NCI-H748 treated with DMSO at 0.1 percent for 48 hours (cell line): ENCODE measurements around the gene BTBD2.
"Not testable (repeated sequence)": the region's sequence is repeated elsewhere in the genome, so short reads cannot be mapped to it uniquely, and the experiment has no call there.

Source experiments
- DNase-seq: peaks from one replicate; lab custom pipeline; 2025; lab: John Stamatoyannopoulos, UW

The BTBD2 gene

DNA sequence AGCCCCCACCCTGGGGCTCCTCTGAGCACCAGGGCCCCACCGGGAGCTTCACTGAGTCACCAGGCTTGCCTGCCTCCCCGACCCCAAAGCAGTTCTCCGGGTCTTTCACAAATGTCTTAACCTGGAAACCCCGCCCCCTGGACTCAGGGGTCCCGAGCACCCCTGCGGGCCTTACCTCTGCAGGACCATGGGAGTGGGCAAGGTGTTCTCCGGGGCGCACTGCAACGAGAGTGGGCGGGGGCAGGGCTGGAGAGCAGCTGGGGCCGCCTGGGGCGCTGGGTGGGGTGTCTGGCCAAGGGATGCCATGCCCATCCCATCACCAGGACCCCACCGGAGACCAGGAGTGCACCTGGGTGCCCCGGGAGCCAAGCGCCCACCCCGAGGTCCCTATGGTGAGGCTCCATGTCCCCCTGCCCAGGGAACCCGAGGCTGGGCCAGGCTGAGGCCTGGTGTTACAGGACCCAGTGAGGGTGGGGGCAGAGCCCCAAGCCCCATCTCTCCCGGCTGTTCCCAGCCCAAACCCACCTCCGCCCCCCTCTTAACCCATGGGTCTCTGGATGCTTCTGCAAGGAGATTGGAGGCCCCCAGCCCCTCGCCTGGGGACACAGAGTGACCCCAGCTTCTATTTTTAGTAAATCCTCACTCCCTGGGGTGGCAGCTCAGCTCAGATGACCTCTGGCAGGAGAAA, 24.6 kb upstream of the BTBD2 start:
- no peak for DNase-seq

DNA sequence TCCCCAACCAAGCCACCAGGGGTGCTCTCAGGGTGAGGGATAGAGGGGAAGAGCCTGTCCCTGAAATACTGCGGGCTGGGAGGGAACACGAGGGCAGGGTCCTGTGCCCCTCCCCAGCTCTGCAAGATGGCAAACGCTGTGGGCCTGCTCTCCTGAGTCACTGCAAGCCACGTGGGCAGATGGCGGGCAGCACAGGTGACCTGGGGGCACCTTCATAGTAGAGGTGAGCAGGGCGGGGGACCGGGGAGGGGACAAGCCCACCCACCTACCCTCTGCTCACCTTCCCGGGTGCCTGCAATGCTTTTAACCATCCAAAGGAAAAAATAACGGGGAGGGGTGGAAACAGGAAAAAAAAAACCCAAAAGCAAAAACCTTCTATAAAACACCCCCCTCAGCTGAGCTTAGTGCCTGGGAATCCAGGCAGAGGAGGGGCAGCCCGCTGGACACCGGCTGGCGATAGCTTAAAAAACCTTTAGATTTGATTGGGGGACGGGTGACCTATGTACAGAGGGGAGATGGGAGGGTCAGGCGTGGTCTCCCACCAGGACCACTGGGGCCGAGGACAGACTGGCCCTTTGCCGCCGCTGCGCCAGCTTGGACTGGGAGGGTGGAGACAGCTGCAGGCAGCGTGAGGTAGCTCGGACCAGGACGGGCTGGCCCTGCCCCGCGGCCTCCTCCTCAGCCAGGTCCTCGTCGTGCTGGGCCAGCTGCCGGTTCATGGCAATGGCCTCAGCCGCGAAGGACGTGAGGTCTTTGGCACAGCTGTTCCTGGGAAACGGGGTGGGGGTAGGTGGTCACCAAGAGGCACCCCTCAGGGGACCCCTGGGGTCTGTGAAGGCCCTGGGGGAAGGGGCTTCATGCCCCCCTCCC, 23.8 kb upstream of the BTBD2 start:
- DNase-seq: no peak

DNA sequence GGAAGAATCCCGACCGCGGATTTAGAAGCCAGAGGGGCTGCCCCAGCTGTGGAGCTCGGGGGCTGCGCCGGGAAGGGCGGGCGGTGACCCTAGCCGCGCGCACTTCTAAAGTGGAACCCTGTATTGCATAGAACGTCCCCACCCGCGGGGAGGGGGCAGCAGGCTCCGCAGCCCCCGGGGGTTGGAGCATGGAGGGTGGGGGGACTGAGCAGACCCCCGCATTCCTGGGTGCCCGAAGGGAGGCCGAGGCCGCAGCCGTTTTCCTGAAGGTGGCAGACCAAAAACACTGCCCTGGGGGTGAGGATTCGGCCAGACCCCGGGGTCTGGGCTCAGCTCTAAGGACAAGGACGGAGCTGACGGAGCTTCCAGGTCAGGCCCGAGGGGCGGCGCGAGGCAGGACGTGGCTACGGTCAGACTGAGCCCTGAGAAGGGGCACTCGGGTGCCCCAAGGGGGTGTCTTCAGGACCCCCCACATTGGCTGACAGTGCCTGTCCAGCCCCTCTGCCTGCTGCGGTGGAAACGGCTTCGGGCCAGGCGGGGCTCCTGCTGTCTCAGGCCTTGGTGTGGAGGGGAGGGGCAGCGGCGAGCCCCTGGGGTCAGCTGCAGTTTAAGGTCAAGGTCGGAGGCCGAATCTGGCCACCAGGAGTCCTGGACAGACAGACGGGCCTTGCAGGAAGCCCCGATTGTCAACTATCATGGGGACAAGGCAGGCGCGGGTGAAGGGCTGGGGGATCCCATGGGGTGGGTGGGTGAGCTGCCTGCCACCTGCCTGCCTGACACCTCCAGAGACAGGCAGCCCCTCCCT, 23.0 kb upstream of the BTBD2 start:
- DNase-seq: no peak

DNA sequence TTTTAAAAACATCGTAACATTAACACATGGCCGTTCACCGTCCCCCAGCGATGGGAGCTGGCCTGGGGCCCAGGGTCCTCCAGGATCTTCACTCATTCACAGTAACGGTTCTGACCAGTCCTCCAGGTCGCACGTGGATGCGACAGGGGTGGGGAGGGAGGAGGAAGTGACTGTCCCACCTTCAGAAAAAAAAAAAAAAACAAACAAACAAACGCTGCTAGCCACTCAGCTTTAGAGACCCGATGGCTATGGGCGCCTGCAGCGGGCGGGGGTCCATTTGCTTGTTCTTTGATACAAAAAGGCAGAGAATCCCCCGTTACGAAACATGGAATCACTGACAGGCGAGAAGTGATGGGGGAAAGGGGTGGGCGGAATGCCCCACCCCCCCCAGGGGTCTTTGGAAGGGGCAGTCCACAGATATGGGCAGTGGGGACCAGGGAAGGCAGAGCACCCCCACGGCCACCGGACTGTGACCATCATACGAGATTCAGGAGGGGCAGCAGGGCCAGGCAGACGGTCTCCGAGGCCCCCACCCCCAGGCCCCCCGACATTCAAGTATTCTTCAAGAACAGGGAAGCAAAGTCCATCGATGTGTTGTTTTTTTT, 22.2 kb upstream of the BTBD2 start:
- no peak for DNase-seq

DNA sequence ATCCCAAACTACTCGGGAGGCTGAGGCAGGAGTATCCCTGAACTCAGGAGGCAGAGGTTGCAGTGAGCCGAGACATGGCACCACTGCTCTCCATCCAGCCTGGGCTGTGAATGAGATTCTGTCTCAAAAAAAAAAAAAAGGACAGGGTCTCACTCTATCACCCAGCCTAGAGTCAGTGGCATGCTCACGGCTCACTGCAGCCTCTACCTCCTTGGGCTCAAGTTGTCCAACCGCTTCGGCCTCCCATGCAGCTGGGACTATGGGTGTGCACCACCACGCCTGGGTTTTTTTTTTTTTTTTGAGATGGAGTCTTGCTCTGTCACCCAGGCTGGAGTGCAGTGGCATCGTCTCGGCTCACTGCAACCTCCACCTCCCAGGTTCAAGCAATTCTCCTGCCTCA, 20.9 kb upstream of the BTBD2 start:
- DNase-seq: no peak

DNA sequence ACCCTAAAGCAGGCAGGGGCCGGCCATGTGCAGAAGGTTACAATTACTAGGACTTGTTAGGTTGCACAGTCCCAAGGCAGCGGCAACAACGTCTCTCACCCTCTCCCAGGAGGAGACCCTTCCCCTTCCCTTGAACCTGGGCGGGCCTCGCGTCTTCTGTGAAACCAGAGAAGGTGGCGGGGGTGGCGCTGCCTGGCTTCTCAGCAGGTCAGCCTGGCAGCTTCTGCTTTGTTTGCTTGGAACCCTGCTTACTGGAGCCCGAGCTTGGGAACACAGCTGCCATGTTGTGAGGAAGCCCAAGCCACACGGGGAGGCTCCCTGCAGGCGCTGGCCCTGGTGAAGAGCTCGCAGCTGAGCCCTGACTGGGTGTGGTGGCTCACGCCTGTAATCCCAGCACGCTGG, 20.1 kb upstream of the BTBD2 start:
- no peak for DNase-seq

DNA sequence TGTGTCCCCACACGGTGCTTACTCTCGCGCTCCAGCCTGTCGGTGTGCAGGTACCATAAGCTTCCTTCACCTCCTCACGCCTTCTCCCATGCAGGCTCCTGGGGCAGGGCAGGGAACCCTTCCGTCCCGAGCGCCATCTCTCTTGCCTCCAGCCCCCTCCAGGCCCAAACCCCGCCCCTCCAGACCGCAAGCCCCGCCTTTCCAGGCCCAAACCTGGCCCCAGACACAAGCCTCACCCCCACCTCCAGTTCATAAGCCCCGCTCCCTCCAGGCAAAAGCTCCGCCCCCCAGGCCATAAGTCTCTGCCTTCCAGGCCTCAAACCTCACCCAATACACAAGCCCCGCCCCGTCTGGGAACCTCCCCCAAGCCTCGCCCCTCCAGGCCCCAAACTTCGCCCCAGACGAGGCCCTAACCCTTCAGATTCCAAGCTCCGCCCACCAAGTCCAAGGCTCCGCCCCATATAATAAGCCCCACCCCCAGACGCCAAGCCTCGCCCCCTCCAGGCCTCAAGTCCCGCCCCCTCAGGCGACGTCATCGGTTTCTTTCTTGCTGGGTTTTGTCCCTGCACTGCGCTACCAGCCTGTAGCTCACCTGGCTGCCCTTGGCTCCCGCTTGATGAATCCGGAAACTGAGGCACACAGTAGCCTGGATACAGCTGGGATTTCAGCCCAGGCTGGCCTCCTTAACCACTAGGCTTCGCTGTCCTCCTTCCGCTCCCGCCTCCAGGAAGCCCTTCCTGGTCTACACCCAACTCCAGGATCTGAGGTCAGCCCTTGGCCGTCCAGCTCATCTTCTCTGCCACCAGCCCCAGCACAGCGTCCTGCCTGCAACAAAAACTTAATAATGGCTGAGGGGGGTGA, 19.4 kb upstream of the BTBD2 start:
- no peak for DNase-seq

DNA sequence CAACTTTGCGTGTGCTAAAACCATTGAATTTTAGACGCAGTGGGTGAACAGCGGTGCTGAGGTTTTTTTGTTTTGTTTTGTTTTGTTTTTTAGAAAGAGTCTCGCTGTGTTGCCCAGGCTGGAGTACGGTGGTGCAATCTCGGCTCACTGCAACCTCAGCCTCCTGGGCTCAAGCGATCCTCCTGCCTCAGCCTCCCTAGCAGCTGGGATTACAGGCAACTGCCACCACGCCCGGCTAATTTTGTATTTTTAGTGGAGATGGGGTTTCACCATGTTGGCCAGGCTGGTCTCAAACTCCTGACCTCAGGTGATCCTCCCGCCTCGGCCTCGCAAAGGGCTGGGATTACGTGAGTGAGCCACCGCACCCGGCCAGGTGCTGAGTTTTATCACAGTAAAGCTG, 18.7 kb upstream of the BTBD2 start:
- not testable (repeated sequence) for DNase-seq

DNA sequence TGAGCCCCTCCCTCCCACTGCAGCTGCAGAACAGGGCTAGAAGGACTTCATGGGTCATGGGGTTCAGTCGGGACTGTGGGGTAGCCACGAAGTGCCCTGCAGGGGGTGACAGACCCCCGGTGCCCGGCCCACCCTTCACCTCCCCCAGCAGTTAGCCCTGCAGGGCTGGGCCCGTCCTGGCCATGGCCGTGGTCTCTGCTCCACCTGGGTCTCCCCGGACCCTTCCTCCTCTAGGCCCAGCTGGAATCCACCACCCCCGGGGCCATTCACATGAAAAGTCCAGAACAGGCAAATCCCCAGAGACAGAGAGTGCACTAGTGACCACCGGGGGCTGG, 18.3 kb upstream of the BTBD2 start:
- no peak for DNase-seq

DNA sequence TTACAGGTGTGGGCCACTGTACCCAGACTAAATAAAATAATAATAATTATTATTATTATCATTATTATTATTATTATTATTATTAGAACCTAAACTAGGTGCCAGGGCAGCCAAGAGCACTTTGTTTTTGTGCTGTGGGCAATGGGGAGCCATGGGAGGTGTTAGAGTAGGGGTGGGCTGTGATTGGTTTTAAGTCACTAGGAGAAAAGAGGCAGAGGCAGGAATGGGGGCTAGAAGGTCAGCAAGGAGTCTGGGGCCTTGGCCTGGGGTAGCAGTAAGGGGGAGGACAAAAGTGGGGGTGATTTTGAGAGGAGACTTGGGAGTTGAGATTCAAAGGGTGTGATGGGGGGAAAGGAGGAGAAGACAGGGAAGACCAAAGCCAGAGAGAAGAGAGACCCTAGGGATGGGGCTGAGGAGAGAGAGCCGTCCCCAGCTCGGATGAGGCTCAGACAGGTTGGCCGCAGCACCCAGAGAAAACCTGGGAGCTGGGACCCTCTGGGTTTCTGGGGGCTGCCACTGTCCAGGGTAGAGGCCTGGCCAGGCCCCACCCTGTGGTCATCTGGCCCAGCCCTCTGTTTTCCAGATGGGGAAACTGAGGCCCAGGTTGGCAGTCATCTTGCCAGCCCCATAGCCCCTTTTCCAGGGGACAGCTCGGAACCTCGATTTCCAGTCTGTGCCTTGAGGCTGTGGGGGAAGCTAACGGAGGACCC, 17.8 kb upstream of the BTBD2 start:
- DNase-seq: no peak

DNA sequence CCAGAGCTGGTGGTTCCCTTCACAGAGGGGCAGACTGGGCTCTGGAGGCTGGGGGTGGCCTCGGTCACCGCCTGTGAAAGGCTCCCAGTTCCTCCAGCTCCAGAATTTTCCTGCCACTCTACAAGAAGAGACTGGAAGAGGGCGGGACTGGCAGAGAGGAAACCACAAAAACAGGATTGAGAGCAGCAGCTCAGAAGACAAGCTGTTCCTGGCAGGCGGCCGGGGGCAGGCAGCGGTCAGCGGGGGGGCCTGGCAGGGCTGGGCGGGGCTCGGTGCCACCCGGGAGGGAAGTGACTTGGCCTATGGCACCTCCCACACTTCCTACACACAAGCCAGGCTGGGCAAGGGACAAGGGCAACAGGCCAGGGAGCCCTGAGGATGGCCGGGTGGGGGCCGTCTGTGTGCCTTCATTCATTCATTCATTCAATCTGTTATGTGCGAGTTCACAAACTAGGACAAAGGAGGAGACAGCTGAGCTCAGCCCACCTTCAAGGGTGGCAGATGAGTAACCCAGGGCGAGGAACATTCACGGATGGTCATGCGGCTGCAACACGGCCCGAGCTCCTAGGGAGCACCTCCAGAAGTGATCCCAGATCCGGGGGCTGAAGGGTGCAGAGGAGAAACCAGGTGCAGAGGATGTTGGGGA, 16.9 kb upstream of the BTBD2 start:
- DNase-seq: no peak

DNA sequence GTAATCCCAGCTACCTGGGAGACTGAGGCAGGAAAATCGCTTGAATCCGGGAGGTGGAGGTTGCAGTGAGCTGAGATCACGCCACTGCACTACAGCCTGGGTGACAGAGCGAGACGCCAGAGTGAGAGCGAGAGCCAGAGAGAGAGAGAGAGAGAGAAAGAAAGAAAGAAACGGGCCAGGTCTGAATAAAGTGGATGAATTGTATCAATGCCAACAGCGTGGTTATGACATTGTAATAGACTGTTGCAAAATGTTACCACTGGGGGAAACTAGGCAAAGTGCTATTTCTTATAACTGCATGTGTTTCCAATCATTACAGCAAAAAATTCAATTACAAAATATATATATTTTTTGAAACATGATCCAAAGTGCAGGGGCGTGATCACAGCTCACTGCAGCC, 11.8 kb upstream of the BTBD2 start:
- DNase-seq: no peak

DNA sequence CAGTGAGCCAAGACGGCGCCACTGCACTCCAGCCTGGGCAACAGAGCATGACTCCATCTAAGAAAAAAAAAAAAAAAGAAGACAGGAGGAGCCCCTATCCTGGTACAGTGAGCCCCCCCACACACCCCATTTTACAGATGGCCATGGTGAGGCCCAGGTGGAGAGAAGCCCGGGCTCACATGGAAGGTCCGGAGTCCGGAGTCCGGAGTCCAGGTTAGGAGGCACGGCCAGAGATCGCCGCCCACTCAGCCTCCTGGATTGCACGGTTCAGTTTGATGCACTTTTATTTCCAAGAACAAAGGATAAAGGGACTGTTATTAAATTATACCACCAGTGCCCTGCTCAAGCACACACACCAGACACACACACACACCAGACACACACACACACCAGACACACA, 11.3 kb upstream of the BTBD2 start:
- DNase-seq: no peak

DNA sequence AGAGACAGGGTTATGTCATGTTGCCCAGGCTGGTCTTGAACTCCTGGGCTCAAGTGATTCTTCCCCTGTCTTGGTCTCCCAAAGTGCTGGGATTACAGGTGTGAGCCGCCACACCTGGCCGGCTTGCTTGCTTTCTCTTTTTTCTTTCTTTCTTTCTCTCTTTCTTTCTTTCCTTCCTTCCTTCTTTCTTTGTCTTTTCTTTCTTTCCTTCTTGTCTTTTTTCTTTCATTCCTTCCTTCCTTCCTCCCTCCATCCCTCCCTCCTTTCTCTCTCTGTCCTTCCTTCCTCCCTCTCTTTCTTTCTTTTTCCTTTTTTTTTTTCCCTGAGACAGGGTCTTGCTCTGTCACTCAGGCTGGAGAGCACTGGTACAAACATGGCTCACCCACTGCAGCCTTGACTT, 6.8 kb upstream of the BTBD2 start:
- DNase-seq: no peak

DNA sequence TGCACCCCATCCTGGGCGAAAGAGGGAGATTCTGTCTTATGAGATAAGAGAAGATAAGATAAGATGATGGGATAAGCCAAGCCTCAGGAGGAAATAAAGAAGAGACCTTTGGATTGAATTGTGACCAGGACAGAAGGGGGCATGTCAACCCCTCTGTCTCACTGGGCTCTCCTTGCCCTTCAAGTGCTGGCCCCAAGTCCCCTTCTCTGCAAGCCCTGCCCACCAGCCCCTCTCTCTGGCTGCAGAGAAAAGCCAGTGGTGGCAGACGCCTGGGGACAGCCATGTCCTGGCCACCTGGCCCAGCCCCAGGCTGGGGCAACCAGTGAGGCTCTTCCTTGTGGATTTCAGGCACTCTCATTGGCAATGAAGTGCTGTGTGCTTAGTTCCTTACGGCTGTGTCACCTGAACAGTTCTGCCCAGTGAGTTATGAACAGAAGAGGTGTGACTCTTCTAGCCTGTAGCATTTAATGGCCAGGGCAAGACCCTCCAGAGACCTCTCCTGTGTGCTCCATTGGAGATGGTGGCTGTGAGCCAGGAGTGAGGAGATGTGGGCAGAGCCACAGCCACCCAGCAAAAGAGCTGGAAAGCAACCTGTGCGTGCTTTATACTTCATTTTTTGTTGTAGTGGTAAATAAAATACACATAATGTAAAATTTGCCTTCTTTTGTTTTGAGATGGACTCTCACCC, 6.1 kb upstream of the BTBD2 start:
- DNase-seq: no peak

DNA sequence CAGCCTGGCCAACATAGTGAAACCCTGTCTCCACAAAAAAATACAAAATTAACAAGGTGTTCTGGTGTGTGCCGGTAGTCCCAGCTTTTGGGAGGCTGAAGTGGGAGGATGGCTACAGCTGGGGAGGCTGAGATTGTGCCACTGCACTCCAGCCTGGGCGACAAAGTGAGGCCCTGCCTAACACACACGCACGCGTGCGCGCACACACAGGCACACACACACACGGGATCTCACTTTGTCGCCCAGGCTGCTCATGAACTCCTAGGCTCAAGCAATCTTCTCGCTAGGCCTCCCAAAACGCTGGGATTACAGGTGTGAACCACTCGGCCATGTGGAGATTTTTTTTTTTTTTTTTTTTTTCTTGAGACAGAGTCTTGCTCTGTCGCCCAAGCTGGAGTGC, 3.2 kb upstream of the BTBD2 start:
- DNase-seq: no peak

DNA sequence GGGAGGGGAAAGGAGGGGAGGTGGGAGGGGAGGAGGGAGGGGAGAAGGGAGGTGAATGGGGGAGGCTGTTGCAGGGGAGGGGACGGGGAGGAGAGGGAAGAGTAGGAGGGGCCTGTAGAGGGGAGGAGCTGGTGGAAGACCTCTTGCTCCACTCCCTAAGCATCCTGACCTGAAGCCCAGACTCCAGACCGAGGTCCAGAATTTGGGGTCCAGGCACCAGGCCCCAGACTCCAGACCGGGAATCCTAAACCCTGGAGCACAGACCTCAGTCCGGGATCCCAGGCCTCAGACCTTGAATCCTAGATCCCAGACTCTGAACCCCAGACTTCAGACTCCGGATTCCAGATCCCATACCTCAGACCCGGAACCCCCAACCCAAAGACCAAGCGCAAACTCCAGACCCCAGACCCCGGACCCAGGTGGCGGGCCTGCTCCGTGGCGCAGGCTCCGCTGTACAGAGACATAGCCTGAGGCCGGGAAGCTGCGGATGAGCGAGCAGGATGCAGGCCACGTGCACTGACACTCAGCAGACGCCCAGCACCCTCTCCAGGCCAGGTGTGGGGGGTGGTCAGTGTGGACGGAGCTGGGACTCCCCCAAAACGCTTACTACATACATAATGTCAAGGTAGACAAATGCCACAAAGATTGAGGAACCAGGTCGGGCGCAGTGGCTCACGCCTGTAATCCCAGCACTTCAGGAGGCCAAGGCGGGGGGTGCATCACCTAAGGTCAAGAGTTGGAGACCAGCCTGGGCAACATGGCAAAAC, 710 bp upstream of the BTBD2 start:
- peak; percentile 1 for DNase-seq

DNA sequence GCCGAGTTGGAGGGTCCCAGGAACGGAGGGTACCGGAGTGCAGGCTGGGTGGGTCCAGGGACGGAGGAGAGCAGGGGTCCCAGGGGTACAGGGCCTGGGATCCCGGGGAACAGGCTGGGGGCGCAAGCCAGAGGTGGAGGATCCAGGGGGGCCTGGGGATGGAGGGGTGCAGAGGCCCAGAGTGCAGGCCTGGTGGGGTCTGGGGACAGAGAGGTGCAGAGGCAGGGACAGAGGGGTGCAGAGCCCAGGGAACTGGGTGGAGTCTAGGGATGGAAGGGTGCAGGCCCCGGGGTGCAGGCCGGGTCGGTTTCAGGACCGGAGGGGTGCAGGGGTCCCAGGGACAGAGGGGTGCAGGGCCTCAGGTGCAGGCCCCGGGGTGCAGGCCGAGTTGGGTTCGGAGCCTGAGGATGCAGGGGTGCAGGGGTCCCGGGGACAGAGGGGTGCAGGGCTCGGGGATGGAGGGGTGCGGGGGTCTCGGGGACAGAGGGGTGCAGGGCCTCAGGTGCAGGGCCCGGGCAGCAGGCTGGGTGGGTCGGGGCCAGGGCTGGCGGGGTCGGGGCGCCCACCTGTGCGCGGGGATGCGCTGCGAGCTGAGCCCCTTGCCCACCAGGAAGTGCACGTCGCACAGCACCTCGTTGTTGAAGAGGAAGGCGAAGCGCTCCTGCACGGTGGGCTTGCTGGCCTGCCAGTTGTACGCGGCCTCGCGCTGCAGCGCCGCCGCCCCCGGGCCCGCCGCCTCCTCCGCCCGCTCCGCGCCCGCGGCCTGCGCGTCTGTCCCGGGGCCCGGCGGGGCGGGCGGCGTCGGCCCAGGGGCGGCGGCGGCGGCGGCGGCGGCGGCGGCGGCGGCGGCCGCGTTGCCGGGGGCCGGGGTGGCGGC, 545 bp downstream of the BTBD2 start:
- DNase-seq: no peak
